NCI-H2171 (cell line): Measurements from ENCODE around the gene IL26.

Experiments used
- DNase-seq: peaks from one replicate; lab custom pipeline; 2025; lab: John Stamatoyannopoulos, UW

IL26 gene, protein sequence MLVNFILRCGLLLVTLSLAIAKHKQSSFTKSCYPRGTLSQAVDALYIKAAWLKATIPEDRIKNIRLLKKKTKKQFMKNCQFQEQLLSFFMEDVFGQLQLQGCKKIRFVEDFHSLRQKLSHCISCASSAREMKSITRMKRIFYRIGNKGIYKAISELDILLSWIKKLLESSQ

DNA sequence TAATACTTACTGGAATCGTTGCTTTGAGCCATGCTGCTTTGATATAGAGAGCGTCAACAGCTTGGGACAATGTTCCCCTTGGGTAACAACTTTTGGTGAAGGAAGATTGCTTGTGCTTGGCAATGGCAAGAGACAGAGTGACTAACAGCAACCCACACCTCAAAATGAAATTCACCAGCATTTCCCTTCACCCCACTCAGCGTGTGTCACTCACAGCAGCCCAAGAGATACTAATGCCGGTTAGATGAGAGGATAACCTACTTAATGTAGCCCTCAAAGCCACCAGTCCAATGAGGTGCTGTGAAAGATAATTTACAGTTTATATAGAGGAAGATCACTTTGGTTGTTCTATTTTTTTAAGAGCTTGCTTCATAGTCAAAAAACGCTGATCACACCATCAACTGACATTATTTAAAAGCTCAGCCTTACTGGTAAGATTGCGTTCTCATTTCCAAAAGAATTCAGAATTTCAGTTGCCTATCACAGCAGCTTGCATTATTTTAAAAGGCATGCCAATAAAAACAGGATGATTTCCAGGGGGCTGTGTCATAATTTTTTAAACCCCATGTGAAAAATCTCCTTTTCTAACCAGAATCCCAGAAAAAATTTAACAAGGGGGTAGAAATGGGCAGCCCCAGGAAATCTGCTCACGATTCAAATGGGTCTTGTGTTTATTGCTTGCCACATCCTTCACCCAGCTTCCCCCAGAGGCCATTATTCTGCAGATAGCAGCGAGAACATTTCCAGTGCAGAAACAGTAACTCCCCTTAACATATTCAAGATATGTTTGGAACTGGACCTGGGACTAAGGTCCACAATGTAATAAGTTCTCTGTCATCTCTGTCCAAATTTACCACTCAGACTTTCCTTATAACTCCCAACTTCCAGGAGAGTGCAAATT, at the start of gene IL26:
TSS of gene IL26 (minus strand) at position 235 of the 901 bp plus-strand sequence. CDS start at position 181, 54 bp downstream.
- no peak for DNase-seq

DNA sequence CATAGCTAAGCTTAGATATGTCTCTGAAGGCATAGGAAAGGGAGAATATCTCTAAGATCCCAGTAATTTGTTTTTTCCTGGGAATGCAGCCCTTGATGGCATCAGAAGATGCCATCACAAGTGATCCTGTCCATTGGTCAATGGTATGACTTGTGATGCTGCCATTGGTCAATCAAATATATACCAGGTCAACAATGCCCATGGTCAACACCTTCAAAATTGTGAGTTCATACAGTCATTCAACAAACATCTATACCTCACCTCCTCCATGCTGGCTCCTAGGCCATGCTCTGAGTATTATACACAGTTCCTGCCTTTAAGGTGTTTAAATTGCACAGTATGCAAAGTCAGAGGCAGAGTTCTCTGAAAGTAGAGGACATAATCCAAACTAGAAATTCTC, 47.1 kb upstream of the IL26 start:
- DNase-seq = no peak

DNA sequence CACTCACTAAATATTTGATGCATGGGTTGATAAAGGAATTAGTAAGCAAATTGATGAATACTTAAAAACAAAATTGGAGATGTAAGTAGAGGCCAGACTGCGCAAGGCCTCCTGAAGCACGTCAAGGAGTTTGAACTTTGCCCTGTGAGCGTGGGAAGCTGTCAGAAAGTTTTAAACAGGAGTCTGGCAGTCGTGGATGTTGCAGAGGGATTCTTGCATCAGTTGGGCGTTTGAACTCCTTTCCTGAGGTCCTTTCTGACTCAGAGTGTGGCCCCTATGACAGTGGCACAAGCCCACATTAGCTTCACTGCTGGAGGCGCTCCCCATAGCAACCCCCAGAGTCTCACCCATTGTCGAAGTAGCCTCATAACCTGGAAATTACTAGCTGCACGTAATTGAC, 45.7 kb upstream of the IL26 start:
- no peak for DNase-seq

DNA sequence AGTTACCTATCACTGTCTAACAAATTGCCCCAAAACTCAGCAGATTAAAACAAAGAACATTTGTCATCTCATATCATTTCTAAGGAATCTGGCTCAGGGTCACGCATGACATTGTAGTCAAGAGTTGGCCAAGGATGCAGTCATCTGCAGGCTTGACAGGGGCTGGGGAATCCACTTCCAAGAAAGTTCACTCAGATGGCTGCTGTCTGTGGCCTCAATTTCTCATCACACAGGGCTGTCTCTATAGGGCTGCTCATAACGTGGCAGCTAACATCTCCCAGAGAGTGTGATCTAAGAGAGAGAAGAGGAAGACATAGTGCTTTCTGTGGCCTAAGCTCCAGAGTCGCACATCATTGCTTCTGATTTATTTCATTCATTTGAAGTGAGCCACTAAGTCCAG, 44.7 kb upstream of the IL26 start:
- DNase-seq = no peak

DNA sequence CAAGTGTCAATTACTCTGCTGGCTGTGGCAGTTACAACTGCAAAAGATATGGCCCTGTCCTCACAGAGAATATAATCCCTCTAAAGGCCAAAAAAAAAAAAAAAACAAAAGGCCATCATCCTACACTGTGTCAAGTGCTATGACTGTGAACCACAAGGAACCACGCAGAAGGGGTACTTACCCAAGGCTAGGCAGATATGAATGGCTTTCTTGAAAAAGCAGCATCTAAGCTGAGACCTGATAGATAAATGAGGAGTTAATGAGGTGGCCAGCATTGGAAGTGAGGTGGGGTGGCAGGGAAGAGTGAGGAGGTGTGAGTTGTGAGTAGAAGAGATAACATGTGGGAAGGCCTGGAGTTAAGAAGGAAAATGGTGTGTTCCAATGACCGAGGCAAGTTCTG, 44.2 kb upstream of the IL26 start:
- no peak for DNase-seq

DNA sequence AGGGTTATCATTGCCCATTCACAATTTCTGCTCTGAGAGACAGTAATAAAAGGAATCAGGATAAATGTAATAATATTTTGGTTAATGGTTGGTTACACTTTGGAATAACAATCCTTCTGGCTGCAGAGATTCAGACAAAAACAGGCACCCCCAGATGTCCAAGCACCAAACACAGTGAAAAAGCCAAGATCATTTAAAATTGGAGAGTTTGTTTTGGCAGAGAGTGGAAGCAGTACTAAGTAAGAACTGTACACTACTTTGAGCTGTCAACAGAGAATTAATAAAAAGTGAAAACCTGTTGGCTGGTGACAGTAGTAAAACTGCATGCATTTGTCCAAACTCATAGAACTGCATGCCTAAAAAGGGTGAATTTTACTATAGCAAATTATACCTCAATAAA, 43.4 kb upstream of the IL26 start:
- DNase-seq = no peak

DNA sequence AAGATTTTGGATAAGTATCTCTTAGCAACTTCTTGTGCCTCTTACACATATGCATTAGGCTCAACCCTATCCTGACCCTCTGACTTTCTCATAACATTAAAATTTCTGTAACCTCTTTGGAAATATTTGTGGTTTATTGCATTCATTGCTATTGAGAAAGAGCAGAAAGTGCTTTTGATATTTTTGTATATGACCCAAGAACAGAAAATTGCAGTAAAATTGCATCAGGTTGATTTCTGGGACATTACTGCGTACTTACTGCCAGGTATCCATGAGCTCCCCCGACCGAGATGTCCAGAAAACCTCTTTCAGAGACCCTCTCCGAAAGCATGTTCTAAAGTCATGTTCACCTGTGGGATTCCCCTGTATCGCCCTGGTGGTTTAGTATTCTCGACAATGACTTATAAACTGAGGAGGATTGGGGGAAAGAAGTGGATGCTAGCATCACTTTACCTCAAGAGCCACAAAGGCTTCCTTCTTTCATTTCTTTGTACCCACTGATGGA, 42.3 kb upstream of the IL26 start:
- no peak for DNase-seq

DNA sequence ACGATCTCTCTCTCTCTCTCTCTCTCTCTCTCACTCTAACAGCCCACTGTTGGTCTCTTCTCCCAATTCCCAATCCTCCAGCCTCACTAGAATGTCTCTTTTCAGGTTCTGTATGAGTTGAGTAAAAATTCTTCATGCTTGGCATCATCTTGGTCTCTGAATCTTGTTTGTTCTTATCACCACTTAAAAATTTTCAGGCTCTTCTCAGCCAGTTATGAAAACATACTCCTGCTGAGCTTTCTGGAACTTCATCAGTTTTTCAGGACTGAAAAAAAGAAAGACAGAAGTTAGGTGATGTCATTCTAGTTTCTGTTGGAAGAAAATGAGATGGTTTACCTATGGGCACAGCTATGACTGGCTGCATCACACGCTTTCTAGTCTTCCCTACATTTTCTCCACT, 39.2 kb upstream of the IL26 start:
- no peak for DNase-seq

DNA sequence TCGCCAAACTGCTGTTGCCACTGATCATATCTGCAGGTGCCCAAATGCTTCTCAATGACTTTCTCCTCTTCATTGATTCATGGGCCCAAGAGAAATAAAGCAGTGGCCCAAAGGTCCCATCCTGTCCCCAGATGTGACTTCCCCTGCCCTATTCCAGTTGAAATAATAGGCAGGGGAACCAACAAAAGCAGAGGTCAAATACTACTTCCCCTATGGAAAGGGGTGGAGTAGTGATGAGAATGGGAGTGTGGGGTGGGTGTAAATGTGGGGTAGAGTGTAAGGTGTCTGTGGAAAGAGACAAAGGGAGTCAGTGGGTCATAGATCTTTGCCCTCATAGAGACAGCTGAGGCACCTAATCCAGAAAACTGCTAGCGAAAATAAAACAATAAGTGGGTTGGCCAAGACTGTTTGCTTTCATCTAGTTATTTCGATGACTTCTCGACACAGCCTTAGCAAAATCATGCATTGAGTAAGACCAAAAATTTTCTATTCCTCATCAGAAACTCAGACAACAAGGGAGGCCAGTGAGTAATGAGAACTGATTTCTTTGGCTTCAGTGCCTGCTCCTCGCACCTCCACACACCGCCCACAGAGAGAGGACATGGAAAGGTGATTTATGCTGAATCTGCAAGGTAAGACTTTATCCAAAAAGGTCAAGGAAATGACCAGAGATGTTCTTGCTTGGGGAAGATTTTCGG, 38.7 kb upstream of the IL26 start:
- no peak for DNase-seq

DNA sequence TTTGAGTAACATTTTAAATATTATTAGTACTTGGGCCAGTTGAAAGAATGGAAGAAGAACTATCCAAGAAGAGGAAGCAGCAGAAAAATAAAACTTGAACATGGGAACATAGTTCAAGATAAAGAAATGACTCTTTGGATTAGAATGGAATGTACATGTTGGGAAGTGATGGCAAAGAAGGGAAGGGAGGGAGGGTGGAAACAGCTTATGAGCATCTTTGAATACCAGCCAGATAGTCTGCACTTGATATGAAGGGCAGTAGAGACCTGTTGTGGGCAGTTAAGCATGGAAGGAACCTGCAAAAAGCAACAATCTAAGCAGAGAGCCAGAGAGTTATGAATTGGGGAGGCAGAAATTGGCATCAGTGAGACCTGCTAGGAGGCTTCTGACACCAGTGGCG, 37.8 kb upstream of the IL26 start:
- DNase-seq = no peak

DNA sequence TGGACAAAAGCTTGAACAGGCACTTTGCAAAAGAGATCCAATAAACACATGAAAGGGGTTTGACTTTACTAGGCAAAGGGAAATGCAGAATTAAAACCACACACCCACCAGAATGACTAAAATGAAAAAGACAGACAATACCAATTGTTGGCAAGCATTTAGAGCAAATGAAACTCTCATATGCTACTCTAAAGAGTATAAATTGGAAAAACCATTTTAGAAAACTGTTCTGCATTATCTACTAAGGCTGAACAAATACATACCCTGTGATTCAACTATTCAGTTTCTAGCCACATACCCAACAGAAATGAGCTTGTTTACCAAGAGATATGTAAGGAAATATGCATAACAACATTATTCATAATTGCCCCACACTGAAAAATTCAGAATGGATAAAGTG, 36.3 kb upstream of the IL26 start:
- no peak for DNase-seq

DNA sequence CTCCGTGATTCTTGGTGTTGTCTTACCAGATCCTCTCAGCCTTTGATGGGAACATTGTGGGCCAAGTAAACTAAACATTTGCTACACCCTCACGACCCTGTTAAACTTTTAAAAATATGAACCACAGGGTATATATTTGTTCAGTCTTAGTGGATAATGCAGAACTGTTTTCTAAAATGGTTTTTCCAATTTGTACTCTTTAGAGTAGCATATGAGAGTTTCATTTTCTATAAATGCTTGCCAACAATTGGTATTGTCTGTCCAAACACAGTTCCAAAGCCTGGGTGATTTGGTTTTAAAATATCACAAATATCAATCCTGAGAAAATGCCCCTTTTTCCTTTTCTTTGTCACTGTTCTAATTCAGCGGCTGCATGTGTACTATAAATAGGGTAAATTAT, 34.5 kb upstream of the IL26 start:
- no peak for DNase-seq

DNA sequence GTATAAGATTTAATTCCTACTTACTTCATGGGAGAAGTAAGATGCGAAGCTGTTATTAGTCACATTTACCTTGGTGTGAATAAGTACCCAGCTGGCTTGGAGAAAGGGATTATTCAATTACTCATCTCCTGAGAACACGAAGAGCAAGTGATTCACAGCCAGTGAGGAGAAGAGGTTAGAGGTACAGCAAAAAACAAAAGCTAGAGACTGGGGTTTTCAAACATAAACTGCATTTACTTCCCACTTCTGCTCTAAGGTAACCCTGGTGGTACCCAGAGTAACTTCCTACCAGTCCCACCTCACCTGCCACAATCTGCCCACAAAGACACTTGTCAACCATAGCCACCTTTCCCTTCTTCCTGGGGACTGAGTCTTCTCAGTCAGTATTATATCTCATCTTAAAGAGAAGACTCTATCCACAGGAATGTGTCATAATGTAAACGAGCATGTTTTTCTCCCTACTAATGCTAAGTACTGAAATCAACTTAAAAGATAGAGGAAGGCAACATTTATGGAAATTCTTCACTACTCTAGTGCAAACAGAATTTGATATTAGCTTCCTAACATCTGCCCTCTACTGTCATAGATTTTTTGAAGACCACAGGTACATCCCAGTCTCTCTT, 33.8 kb upstream of the IL26 start:
- no peak for DNase-seq

DNA sequence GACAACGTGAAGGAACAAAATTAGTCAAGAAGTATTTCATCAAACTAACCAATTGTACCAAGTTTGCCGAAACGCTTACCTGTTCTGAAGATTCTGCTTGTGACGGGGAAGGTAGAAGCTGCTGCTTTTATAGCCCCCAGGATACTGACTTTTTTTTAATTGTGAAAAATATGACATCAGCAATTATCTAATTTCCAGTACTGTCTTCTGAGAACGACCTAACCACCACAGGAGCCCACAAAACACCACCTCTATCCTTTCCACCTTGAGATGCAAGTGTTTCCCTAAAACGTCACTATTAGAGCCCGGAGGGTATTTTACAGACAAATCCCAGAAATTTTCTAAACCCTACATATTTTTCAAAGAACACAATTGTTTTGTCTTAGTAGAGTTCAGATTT, 27.9 kb upstream of the IL26 start, which contains the start of gene IL22:
TSS of gene IL22 (minus strand) at position 101 of the 400 bp plus-strand sequence. CDS start 156 bp downstream, outside the sequence.
- DNase-seq = no peak

DNA sequence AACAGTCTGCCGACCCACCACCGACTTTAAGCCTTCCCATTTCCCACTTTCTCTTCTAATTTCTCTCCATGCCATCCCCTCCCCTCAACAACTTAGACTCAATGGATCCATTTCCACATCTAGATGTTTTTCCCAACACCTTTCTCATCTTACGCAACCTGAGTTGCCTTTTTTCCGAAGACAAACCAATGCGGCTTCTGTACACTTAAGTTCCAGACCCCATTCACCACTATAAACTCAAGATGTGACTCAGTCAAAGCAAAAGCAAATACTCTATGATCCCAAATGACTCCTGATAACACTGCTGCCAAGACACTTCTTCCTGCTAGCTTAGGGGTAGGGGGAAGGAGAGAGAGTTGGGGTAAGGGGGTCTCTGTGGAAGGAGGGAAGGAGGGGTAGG, 26.5 kb upstream of the IL26 start:
- DNase-seq = no peak

DNA sequence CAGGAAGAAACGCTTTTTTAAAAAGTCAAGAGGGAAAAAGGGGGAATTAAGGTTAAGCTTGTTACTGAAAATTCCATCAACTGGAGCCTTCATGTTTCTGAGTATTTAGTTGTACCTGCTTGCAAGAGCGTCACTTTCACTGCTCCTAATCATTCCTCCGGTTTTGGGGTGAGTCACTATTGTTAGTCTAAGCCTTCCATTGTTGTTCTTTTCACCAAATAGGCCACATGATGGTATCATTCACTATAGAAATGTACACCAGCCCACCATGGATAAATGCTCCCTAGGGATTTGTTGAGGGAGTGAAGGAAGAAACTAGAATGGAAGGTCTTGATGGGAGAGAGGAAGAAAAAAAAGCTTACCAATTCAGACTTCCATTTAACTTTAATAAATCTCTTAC, 24.8 kb upstream of the IL26 start:
- no peak for DNase-seq

DNA sequence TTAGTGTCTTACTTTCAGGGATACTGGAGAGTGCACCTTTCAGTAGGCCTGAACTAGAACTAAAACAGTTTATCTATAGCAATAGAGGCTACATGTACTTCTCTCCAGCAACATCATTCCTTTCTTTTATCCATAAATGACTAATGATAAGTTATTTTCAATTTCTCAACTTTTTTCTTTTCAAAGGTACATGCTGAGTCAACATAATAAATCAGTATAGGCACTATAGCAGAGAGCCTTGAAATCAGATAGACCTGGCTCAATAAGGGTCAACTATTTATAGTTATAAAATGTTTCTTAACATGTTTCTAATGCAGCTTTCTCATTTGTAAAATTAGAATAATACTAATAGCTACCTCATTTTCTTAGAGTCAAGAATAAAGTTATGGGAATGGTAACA, 22.2 kb upstream of the IL26 start:
- no peak for DNase-seq

DNA sequence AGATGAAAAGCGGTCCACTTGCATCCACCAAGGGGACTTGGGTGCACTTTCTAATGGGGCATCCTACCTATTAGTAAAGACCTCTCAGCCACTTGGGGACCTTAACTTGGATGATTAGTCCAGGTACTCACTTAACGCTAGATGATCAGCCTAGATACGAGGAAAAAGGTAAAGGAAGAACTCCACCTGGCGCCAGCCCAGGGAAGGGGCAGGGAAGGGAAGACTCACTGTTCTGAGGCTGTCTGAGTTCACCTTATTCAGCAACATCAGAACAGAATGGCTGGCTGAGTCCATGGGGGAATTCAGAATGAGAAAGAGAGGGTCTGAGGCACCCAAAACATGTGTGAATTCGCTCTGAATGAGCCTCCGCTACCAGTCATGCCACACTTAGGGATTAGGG, 20.7 kb upstream of the IL26 start:
- no peak for DNase-seq

DNA sequence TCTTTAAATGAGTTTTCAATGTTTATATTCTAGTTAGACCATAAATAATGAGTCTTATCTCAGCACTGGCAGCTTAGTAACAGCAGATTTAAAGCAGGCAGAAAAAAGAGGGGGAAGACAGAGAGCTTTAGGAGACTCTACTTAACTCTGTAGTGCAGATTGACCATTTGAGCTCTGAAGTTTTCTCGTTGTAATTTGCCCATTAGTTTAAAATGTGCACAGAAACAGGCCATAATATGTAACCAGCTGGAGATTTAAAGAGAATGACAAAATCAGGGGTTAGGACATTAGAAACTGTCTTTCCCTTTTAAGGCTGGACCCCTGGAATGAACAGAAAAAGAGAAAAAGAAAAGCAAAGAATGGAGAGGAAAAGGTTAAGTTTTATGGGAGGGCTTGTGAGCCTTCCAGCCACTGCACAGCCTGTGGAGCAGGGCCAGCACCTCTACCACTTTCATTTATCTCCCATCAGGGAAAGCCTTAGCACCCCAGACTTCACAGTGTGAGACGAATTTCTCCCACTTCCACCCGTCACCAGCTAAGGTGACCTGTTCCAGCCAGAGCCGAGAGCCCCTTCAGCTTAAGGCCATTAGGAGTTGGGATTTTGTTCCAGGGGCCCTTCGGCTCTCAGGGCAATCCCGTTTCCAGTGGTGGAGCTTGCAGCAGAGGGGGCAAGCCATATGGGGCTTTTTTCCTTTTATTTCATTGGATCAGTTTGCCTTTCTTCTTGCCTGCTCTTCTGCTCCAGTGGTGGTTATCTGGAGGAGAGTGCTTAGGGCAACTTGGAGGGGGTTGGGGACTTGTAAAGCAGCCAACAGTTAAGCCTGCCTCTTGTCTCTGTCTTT, 19.8 kb upstream of the IL26 start:
- no peak for DNase-seq

DNA sequence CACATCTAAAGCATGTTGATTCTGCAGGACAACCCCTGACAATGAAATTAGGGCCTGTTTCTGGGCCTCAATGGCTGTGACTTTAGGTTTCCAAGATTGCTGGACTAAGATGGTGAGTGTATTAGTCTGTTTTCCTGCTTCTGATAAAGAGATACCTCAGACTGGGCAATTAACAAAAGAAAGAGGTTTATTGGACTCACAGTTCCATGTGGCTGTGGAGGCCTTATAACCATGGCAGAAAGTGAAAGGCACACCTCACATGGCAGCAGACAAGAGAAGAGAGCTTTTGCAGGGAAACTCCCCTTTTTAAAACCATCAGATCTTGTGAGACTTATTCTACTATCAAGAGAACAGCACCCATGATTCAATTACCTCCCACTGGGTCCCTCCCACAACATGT, 17.2 kb upstream of the IL26 start:
- no peak for DNase-seq

DNA sequence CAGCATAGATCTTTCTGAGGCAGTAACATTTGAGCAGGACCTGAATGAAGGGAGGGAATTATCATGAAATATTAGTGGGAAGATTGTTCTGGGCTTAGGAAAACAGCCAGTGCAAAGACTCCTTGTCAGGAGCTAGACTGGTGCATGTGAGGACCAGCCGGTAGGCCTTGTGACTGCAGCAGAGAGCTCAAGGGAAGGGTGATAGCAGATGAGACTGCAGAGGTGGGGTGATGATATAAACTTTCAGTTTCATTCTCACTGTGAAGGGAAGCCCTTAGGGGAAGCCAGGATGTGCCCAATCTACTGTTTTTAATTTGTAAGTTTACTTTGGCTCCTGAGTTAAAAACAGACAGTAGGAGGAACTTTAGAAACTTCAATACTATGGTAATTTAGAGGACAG, 15.4 kb upstream of the IL26 start:
- DNase-seq = no peak
